MM.1S (cell line): ENCODE measurements around the gene DDR1.
"Not testable (repeated sequence)": the region's sequence is repeated elsewhere in the genome, so short reads cannot be mapped to it uniquely, and the experiment has no call there.

Experiments used
- CTCF ChIP-seq: fragments of 300-600 bp; sonication (generic); IDR thresholded peaks from 2 replicates; pipeline ENCODE4 v1.5.1; 2016; ENCODE audit warnings: antibody characterized with exemption, low read length, mixed read lengths
- EZH2 ChIP-seq: fragments of 300-600 bp; sonication (generic); optimal IDR thresholded peaks from 2 replicates; pipeline ENCODE3; 2017; ENCODE audit warnings: low read depth, mild to moderate bottlenecking, antibody characterized with exemption, low read length, mixed read lengths

DNA sequence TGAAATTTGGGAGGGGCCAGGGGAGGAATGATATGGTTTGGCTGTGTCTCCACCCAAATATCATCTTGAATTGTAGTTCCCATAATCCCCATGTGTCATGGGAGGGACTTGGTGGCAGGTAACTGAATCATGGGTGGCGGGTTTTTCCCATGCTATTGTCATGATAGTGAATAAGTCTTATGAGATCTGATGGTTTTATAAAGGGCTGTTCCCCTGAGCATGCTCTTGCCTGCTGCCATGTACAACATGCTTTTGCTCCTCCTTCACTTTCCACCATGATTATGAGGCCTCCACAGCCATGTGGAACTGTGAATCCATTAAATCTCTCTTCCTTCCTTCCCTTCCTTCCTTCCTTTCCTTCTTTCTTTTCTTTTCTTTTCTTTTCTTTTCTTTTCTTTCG lies 31.9 kb upstream of the DDR1 start:
- not testable (repeated sequence) for TF ChIP-seq CTCF, EZH2
